ENCODE results near the gene SRSF2.

DNA sequence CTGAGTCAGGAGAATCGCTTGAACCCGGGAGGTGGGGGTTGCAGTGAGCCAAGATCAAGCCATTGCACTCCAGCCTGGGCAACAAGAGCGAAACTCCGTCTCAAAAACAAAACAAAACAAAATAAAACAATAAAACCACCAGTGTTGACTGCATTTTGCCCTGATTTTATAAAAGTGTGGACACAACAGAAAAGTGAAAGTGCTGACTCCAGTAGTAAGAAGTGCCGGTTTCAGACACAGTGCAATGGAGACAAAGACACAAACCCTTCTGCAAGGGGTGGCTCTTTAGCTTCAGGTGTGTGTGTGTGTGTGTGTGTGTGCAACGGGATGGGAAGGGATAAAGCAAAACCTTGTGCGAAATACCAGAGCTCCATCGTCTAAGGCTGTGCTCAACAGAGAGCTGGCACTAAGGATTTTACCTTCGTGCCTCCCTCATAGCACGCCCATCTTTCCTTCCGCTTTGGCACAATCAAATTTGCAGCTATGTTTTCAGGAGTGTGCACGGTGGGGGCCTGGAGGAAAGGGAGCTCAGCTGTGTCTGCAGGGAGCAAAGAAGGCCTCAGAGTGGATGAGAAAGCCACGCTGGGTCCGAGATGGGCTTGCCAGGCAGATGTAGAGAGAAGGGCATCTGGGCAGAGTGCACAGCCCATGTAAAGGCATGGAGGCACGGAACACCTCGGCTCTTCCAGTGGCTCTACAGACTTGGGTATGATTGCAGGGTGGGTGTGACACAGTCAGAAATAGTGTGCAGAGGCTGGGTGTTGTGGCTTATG, 41.9 kb downstream of the SRSF2 start:
- TF ChIP-seq, protein P1, sequence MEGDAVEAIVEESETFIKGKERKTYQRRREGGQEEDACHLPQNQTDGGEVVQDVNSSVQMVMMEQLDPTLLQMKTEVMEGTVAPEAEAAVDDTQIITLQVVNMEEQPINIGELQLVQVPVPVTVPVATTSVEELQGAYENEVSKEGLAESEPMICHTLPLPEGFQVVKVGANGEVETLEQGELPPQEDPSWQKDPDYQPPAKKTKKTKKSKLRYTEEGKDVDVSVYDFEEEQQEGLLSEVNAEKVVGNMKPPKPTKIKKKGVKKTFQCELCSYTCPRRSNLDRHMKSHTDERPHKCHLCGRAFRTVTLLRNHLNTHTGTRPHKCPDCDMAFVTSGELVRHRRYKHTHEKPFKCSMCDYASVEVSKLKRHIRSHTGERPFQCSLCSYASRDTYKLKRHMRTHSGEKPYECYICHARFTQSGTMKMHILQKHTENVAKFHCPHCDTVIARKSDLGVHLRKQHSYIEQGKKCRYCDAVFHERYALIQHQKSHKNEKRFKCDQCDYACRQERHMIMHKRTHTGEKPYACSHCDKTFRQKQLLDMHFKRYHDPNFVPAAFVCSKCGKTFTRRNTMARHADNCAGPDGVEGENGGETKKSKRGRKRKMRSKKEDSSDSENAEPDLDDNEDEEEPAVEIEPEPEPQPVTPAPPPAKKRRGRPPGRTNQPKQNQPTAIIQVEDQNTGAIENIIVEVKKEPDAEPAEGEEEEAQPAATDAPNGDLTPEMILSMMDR (conservative IDR thresholded peaks at IDR 0.05; ENCODE audit: low read length) = no peak
- no peak for TF ChIP-seq EZH2phosphoT487 (IDR thresholded peaks at IDR 0.05; ENCODE audit: borderline replicate concordance)
